Measurements from ENCODE around the gene AAGAB.

The AAGAB gene

GRCh38 chr15:67175643-67176071 is 78.8 kb downstream of the AAGAB start:
- CTCF ChIA-PET: interaction anchor here (1.3 kb wide), 1 partner anchor 11 kb away, joined by 3 read pairs; no protein-coding TSS in a partner anchor
- no peak for DNase-seq (ENCODE audit: extremely low spot score)
- POLR2A ChIA-PET: no interaction called here
- TF ChIP-seq CTBP1 (IDR thresholded peaks at IDR 0.05; ENCODE audit: borderline replicate concordance) (no peak), NFRKB (IDR thresholded peaks at IDR 0.05) (no peak), FOXM1 (IDR thresholded peaks at IDR 0.05; ENCODE audit: borderline replicate concordance) (no peak), SUZ12 (IDR thresholded peaks at IDR 0.05) (no peak), ARNT (IDR thresholded peaks at IDR 0.05) (no peak)

- ChIA-PET POLR2A (no interaction called here), CTCF (interaction anchor here (1.3 kb wide), 1 partner anchor 10 kb away, joined by 3 read pairs; no protein-coding TSS in a partner anchor)
- no peak for DNase-seq (ENCODE audit: extremely low spot score)
- TF ChIP-seq CTBP1 (IDR thresholded peaks at IDR 0.05; ENCODE audit: borderline replicate concordance): no peak
- TF ChIP-seq ELF4 (IDR thresholded peaks at IDR 0.05): no peak
- TF ChIP-seq LEF1 (IDR thresholded peaks at IDR 0.05; ENCODE audit: borderline replicate concordance): no peak
- no peak for TF ChIP-seq SP1 (IDR thresholded peaks at IDR 0.05)
- no peak for TF ChIP-seq NFRKB (IDR thresholded peaks at IDR 0.05)
- TF ChIP-seq PKNOX1 (IDR thresholded peaks at IDR 0.05): no peak
- TF ChIP-seq FOXM1 (IDR thresholded peaks at IDR 0.05; ENCODE audit: borderline replicate concordance): no peak
- TF ChIP-seq ARNT (IDR thresholded peaks at IDR 0.05): no peak
- no peak for TF ChIP-seq ZNF384 (IDR thresholded peaks at IDR 0.05)
- TF ChIP-seq TARDBP (IDR thresholded peaks at IDR 0.05): no peak
- no peak for TF ChIP-seq FOXK2 (IDR thresholded peaks at IDR 0.05)
- TF ChIP-seq L3MBTL2 (conservative IDR thresholded peaks at IDR 0.05): no peak
- TF ChIP-seq SUZ12 (IDR thresholded peaks at IDR 0.05): no peak
- TF ChIP-seq BHLHE40 (IDR thresholded peaks at IDR 0.05; ENCODE audit: borderline replicate concordance): no peak
- TF ChIP-seq FOXA1 (IDR thresholded peaks at IDR 0.05): no peak
- no peak for TF ChIP-seq HDGF (IDR thresholded peaks at IDR 0.05; ENCODE audit: borderline replicate concordance)
These were observed 79.4 kb downstream of the AAGAB start for GRCh38 chr15:67174864-67175573.

GRCh38 chr15:67174446-67174845 is 80.0 kb downstream of the AAGAB start:
- POLR2A ChIA-PET: interaction anchor here (0.5 kb wide), 1 partner anchor 18 kb away, joined by 3 read pairs; no protein-coding TSS in a partner anchor
- DNase-seq (ENCODE audit: extremely low spot score): no peak
- TF ChIP-seq FOXK2 (IDR thresholded peaks at IDR 0.05) (no peak), SP1 (IDR thresholded peaks at IDR 0.05) (no peak), CTBP1 (IDR thresholded peaks at IDR 0.05; ENCODE audit: borderline replicate concordance) (no peak), ZNF384 (IDR thresholded peaks at IDR 0.05) (no peak), TARDBP (IDR thresholded peaks at IDR 0.05) (no peak)
- CTCF ChIA-PET: interaction anchor here (0.5 to 1.3 kb wide), 2 partner anchors 10 to 259 kb away, joined by 3 read pairs; no protein-coding TSS in a partner anchor

- ChIA-PET POLR2A (no interaction called here), CTCF (no interaction called here)
- no peak for DNase-seq (ENCODE audit: extremely low spot score)
- no peak for TF ChIP-seq TARDBP (IDR thresholded peaks at IDR 0.05)
- TF ChIP-seq FOXM1 (IDR thresholded peaks at IDR 0.05; ENCODE audit: borderline replicate concordance): no peak
- no peak for TF ChIP-seq FOXA1 (IDR thresholded peaks at IDR 0.05)
- no peak for TF ChIP-seq SUZ12 (IDR thresholded peaks at IDR 0.05)
- TF ChIP-seq L3MBTL2 (conservative IDR thresholded peaks at IDR 0.05): no peak
These were observed 80.7 kb downstream of the AAGAB start for GRCh38 chr15:67173786-67174185.

GRCh38 chr15:67173005-67173404 is 81.5 kb downstream of the AAGAB start:
- ChIA-PET CTCF (no interaction called here), POLR2A (no interaction called here)
- DNase-seq (ENCODE audit: extremely low spot score): no peak
- TF ChIP-seq ARNT (IDR thresholded peaks at IDR 0.05) (no peak), FOXA1 (IDR thresholded peaks at IDR 0.05) (no peak), HDGF (IDR thresholded peaks at IDR 0.05; ENCODE audit: borderline replicate concordance) (no peak), CTBP1 (IDR thresholded peaks at IDR 0.05; ENCODE audit: borderline replicate concordance) (no peak), FOXM1 (IDR thresholded peaks at IDR 0.05; ENCODE audit: borderline replicate concordance) (no peak), PKNOX1 (IDR thresholded peaks at IDR 0.05) (no peak), SP1 (IDR thresholded peaks at IDR 0.05) (no peak)

GRCh38 chr15:67172172-67172571 is 82.3 kb downstream of the AAGAB start:
- no peak for DNase-seq (ENCODE audit: extremely low spot score)
- CTCF ChIA-PET: no interaction called here
- POLR2A ChIA-PET: no interaction called here
- TF ChIP-seq FOXM1 (IDR thresholded peaks at IDR 0.05; ENCODE audit: borderline replicate concordance) (no peak), FOXK2 (IDR thresholded peaks at IDR 0.05) (no peak), BHLHE40 (IDR thresholded peaks at IDR 0.05; ENCODE audit: borderline replicate concordance) (no peak)

GRCh38 chr15:67171471-67171870 is 83.0 kb downstream of the AAGAB start:
- TF ChIP-seq ARNT (IDR thresholded peaks at IDR 0.05) (no peak), FOXM1 (IDR thresholded peaks at IDR 0.05; ENCODE audit: borderline replicate concordance) (no peak), PKNOX1 (IDR thresholded peaks at IDR 0.05) (no peak)
- CTCF ChIA-PET: no interaction called here

More at GRCh38 chr15:67171471-67171870, 83.0 kb downstream of the AAGAB start:
- POLR2A ChIA-PET: no interaction called here
- DNase-seq (ENCODE audit: extremely low spot score): no peak
